ENCODE data around the gene NXPH1. TPM values are rescaled to one million over a fixed set of nuclear protein-coding genes. Genes with fewer than 3 reads are reported as not detected.

Gene NXPH1
- total RNA-seq (2.0 TPM), polyA plus RNA-seq (0.14 TPM)

DNA sequence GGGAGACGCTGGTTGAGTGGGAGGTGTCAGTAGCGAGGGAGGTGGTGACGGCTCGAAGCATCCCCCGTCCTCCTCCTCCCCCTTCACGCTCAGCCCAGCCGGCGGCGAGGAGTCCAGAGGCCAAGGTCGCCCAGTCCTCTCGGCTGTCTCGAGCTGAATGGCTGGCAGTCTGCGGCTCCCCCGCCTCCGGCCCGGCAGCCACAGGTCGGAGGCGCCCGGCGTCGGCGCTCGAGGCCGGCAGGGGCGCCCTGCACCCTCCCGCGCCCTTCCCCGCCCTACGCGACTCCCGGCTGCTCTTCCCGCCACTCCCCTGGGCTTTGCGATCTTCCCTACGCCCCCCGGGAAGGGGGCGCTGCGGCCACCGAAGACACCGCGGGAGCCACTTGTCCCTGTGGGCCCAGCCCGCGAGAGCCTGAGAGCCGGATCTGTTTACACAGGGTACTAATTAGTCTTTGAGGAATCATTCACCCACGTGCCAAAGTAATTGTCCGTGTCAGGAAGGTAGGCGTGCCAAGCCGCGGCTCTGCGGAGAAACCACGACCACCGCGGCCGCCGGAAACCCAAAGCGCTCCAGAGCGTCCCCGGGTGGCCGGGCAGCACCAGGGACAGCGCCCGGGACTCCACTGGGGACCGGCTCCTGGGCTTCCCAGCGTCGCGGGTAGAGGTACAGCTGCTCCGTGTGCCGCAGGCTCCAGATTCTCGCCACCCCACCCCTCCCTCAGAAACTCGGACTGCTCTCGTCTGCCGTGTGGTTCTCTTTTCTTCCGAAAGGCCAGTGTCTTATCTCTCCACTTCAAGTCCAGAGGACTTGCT is at the start of gene NXPH1:
TSS of gene NXPH1 (plus strand) at position 133 of the 813 bp plus-strand sequence.
- Histone ChIP-seq H3K36me3 (ENCODE audit: insufficient read depth) (no peaks in the 10 kb centered on the region), H3K4me1 (ENCODE audit: insufficient read depth) (peaks cover 4% of the 10 kb centered on the region), H3K4me3 (ENCODE audit: low read depth, low read length) (no peak within 1 kb of the TSS), H3K27ac (ENCODE audit: low read depth) (no peak within 1 kb of the TSS)
- DNase-seq (ENCODE audit: extremely low spot score): no peak
- whole genome bisulfite sequencing: 1% methylated on average over 71 of the region's 71 CpGs

DNA sequence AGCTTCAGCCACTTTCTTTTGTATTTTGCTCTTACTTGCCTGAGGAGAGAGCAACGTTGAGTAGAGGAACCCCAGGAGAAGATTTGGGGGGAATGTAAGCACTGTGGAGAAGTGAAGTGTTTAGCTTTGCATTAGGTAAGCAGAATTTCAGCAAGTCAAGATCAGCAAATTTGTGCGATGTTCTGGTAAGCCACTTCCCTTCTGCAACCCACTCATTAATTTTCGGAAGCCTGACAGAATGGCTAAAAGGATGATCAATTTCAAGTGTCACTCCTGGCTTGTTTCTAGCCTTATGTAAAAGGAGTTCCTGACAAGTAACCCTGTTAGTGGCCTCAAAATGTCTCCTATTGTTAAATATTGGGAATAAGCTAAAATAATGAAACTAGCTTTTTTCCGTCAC is 48.5 kb upstream of the NXPH1 start:
- H3K4me3 ChIP-seq (ENCODE audit: low read depth, low read length): no peak overlapping the region
- no peak overlapping the region for H3K27ac ChIP-seq (ENCODE audit: low read depth)
- 58% methylated on average over 4 of the region's 4 CpGs for WGBS
- no peak for DNase-seq (ENCODE audit: extremely low spot score)
- H3K36me3 ChIP-seq (ENCODE audit: insufficient read depth): no peaks in the 10 kb centered on the region
- H3K4me1 ChIP-seq (ENCODE audit: insufficient read depth): no peaks in the 10 kb centered on the region

DNA sequence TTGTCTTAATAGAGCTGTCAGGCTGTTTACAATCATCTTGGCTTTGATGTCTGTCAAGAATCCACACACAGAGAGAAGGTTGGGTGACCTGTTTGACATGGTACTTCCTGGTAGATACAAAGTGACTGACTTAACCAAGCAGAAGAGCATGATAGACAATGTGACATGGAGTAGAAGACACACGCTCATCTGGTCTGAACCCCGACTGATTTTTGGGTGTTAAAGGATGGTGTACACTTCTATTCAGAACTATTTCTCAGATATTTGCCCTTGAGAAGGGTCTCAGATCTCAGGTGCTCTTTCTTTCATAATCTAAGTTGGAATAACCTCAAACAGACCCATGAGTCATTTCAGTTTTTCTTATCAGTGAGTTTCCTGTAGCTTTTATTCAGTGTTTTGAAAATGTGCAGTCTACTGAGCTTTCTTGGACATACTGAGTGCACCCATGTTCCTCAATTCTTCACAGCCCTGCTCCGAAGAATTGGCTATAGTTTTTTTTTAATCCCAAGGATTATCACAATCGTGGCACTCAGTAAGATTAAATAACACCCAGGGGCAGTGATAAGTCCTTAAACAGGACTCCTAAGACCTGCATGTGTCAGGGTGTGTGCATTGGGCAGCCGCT is 46.4 kb upstream of the NXPH1 start:
- Histone ChIP-seq H3K4me3 (ENCODE audit: low read depth, low read length) (no peak overlapping the region), H3K4me1 (ENCODE audit: insufficient read depth) (no peaks in the 10 kb centered on the region), H3K27ac (ENCODE audit: low read depth) (no peak overlapping the region), H3K36me3 (ENCODE audit: insufficient read depth) (no peaks in the 10 kb centered on the region)
- DNase-seq (ENCODE audit: extremely low spot score): no peak
- 45% methylated on average over 5 of the region's 5 CpGs for WGBS

DNA sequence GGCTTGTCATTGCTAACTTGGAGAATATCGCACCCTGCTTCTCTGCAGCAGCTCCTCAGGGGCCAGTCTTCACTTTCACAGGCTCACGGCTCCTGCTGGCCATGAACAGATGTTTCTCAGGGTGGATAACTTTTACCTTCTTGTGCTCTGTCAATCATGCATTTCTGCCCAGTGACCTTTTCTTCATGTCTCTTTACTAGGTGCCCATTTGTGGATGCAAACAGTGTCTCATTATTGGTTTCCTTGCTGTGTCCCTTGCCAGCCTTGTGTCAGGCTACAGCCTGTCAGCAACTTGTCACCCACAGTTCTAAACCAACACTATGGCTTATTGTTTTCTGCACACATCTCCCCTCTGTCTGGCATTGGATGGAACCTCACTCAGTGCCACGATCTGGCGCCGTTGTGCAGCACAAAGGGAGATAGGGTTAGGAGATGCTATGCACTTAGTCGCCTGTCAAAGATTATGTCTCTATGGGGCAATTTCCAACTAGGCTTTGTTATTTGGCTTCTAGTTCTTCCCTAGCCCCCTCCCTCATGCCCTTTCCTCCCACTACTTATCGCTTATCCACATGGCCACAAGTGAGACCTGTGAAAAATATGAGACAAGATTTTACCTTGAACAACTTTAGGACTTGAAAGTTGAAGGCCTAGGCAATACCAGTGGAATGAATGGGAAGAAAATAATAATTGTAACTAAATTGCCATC is 45.7 kb upstream of the NXPH1 start:
- Histone ChIP-seq H3K36me3 (ENCODE audit: insufficient read depth) (no peaks in the 10 kb centered on the region), H3K4me1 (ENCODE audit: insufficient read depth) (no peaks in the 10 kb centered on the region), H3K4me3 (ENCODE audit: low read depth, low read length) (no peak overlapping the region), H3K27ac (ENCODE audit: low read depth) (no peak overlapping the region)
- no peak for DNase-seq (ENCODE audit: extremely low spot score)
- 73% methylated on average over 7 of the region's 7 CpGs for WGBS

DNA sequence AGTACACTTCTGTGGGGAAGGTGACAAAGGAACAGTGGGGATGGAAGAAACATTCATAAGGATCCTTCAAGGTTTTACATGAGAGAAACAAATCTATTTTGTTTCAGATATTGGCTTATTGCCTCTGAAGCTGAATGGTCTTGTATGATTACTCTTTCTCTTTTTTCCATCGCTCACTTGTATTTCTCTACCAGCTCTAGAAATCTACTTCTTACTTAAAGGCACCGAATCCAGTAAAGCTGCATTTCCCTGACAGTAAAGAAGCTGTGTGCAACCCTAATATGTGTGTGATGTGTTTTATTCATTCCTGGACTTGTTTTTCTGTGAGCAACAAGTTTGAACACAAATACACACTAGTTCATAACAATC is 45.2 kb upstream of the NXPH1 start:
- Histone ChIP-seq H3K27ac (ENCODE audit: low read depth) (no peak overlapping the region), H3K4me3 (ENCODE audit: low read depth, low read length) (no peak overlapping the region), H3K4me1 (ENCODE audit: insufficient read depth) (no peaks in the 10 kb centered on the region), H3K36me3 (ENCODE audit: insufficient read depth) (no peaks in the 10 kb centered on the region)
- 90% methylated on average over 2 of the region's 2 CpGs for WGBS
- no peak for DNase-seq (ENCODE audit: extremely low spot score)

DNA sequence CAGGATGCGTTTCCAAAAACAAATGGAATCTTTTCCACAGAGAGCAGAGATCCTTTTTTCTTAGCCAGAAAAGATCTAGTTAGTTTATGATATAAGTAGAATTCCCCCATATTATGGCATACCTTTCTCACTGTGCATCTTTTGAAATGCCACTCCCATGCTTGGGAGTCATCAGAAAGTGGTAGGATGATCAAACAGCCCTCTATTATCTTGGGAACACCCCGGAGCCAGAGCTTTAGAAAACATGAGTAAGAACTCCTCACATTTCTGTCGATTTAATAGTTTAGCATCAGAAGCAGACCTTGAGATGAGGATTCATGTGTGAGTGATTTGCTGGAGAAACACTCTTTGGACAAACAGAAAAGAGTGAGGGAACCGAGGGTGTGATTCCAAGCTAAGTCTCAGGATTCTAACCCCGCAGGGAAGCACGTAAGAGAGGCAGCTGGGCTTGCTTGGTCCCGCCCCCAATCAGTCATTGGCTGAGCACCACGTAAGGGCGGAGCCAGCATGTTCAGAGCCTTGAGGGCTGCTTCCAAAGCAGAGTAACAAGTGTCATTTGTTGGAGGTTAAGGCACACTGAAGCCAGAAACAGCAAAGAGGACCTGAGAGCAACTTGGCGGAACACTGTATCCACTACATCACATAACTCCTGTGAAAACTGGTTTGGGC is 43.7 kb upstream of the NXPH1 start:
- Histone ChIP-seq H3K4me1 (ENCODE audit: insufficient read depth) (no peaks in the 10 kb centered on the region), H3K27ac (ENCODE audit: low read depth) (no peak overlapping the region), H3K36me3 (ENCODE audit: insufficient read depth) (no peaks in the 10 kb centered on the region), H3K4me3 (ENCODE audit: low read depth, low read length) (no peak overlapping the region)
- DNase-seq (ENCODE audit: extremely low spot score): no peak
- 30% methylated on average over 10 of the region's 10 CpGs for WGBS

DNA sequence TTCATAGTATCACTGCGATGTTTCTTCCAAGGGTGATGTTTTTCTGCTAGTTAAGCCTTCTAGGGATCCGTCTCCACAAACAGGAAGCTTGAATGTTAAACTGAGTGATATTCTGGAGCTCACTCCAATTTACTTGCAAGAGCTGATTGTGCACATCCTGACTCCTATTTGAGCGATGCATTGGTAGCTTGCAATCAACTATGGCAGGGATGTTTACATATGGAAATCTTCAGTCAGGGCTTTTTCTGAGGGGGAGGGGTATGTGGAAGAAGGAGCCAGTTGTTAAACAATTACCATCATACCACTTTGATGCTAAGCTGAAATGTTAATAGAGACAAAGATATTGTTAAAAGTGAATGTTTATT is 43.2 kb upstream of the NXPH1 start:
- Histone ChIP-seq H3K4me3 (ENCODE audit: low read depth, low read length) (no peak overlapping the region), H3K4me1 (ENCODE audit: insufficient read depth) (no peaks in the 10 kb centered on the region), H3K27ac (ENCODE audit: low read depth) (no peak overlapping the region), H3K36me3 (ENCODE audit: insufficient read depth) (no peaks in the 10 kb centered on the region)
- no peak for DNase-seq (ENCODE audit: extremely low spot score)
- WGBS: 12% methylated on average over 3 of the region's 3 CpGs

DNA sequence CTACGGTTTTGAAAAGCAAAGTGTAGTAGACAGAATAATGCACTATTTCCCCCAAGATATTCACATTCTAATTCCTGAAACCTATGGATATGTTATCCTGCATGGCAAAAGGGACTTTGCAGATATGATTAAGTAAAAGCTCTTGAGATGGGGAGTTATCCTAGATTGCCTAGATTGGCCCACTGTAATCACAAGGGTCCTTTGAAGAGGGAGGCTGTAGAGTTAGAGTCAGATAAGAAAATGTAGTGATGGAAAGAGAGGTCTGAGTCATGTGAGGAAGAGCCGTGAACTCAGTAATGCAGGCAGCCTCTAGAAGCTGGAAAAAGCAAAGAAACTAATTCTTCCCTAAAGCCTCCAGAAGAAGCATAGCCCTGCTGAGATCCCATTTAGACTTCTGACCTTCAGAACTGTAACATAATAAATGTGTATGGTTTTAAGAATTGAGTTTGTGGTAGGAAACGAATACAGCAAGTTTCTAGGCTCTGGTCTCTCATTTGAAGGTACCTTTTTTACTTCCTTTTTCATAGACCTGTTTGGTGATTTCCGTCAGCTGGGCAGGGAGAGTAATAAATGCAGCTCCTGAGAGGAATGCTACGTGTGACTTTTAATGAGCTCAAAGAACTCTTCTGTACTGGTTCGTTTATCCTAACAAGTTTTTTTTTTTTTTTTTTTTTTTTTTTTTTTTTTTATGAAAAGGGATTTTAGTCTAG is 41.9 kb upstream of the NXPH1 start:
- 37% methylated on average over 6 of the region's 6 CpGs for WGBS
- Histone ChIP-seq H3K27ac (ENCODE audit: low read depth) (no peak overlapping the region), H3K4me1 (ENCODE audit: insufficient read depth) (no peaks in the 10 kb centered on the region), H3K4me3 (ENCODE audit: low read depth, low read length) (no peak overlapping the region), H3K36me3 (ENCODE audit: insufficient read depth) (no peaks in the 10 kb centered on the region)
- DNase-seq (ENCODE audit: extremely low spot score): no peak

DNA sequence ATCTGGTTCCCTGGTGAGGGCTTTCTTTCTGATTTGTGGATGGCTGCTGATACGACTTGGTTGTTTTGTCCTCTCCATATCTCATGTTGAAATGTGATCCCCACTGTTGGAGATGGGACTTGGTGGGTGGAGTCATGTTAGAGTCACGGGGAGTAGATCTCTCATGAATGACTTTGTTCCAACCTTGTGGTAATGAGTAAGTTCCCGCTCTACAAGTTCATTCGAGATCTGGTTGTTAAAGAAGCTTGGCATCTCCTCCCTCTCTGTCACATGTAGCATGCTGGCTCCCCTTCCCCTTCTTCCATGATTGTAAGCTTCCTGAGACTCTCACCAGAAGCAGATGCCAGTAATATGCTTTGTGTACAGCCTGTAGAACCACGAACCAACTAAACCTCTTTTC is 37.1 kb upstream of the NXPH1 start:
- Histone ChIP-seq H3K4me3 (ENCODE audit: low read depth, low read length) (no peak overlapping the region), H3K4me1 (ENCODE audit: insufficient read depth) (no peaks in the 10 kb centered on the region), H3K27ac (ENCODE audit: low read depth) (no peak overlapping the region), H3K36me3 (ENCODE audit: insufficient read depth) (no peaks in the 10 kb centered on the region)
- DNase-seq (ENCODE audit: extremely low spot score): no peak
- WGBS: 65% methylated on average over 5 of the region's 5 CpGs

DNA sequence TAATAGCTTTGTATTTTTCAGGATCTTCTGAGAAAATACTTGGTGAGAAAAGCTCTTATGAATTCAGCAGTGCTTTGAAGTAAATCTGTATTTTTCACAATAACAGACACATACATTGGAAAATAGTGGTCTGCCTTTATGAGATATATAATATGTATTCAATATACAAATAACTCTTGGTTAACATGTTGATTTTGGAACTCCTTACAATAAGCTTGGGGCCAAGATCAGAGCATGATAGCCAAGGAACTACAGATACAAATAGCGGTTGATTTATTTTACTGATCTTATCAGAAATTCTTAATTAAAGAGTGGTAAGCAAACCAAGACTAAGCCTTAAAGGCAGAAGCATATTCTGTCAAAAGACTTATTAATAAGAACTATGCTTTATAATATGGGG is 24.5 kb upstream of the NXPH1 start:
- 65% methylated on average over 1 of the region's 1 CpG for WGBS
- no peak for DNase-seq (ENCODE audit: extremely low spot score)
- Histone ChIP-seq H3K4me1 (ENCODE audit: insufficient read depth) (no peaks in the 10 kb centered on the region), H3K36me3 (ENCODE audit: insufficient read depth) (no peaks in the 10 kb centered on the region), H3K4me3 (ENCODE audit: low read depth, low read length) (no peak overlapping the region), H3K27ac (ENCODE audit: low read depth) (no peak overlapping the region)

DNA sequence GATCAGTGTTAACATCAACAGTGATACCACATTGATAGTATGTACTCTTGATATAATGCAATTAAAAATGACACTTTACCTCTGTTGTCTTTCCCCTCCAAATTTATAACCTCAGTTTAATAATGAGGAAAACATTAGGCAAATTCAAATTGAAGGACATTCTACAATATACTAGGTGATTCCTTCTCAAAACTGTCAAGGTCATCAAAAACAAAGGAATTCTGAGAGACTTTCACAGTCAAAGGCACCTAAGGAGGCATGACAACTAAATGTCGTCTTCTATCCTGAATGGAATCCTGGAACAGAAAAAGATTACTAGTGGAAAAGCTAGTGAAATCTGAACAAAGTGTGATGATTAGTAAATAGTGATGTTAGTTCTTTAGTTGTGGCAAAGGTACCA is 22.3 kb upstream of the NXPH1 start:
- Histone ChIP-seq H3K36me3 (ENCODE audit: insufficient read depth) (no peaks in the 10 kb centered on the region), H3K4me1 (ENCODE audit: insufficient read depth) (no peaks in the 10 kb centered on the region), H3K27ac (ENCODE audit: low read depth) (no peak overlapping the region), H3K4me3 (ENCODE audit: low read depth, low read length) (no peak overlapping the region)
- DNase-seq (ENCODE audit: extremely low spot score): no peak
- 78% methylated on average over 1 of the region's 1 CpG for WGBS

DNA sequence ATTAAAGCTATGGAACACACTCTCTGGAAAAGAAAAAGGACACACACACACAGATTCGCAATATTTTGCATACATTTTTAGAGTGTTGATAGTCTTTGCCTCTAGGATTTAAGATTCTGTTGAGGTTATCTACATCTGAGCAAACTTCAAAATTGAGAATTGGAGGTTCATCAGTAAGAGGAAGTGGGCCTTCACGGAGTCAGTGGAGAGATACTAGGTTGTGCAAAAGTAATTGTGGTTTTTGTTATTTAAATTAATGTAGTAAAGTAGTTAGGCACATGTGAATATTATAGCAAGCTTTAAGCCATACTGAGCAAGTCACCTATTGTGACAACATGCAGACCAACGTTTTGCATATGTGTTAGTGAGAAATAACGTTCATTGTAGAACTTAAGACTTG is 19.8 kb upstream of the NXPH1 start:
- Histone ChIP-seq H3K4me1 (ENCODE audit: insufficient read depth) (no peaks in the 10 kb centered on the region), H3K4me3 (ENCODE audit: low read depth, low read length) (no peak overlapping the region), H3K36me3 (ENCODE audit: insufficient read depth) (no peaks in the 10 kb centered on the region), H3K27ac (ENCODE audit: low read depth) (no peak overlapping the region)
- 76% methylated on average over 4 of the region's 4 CpGs for WGBS
- DNase-seq (ENCODE audit: extremely low spot score): no peak

DNA sequence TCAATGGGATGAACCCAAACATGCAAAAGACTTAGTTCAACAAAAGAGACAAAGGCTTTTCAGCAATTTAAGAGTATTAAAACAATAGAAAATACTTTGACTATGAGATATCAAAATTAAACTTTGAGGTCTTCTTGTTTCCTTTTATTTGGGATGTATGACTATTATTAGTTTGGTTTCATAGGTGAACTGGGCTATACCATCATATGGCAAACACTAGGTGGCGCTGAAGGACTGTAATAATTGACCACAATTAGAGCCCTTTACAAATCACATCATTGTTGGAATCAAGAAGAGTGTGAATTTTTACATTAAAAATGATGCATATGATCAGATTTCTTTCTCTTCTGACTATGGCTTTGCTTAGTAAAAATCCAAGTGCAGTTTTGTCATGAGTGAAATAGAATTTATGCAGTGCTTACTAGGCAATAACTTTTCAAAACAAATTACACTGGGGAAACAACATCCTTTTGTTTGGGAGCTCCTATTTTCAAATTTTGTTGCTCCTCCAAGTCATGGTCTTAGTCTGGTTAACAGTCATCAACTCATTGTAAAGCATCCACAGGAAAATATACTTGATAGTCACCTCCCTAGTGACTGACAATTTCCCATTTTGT is 14.7 kb upstream of the NXPH1 start:
- Histone ChIP-seq H3K36me3 (ENCODE audit: insufficient read depth) (no peaks in the 10 kb centered on the region), H3K27ac (ENCODE audit: low read depth) (no peak overlapping the region), H3K4me3 (ENCODE audit: low read depth, low read length) (no peak overlapping the region), H3K4me1 (ENCODE audit: insufficient read depth) (no peaks in the 10 kb centered on the region)
- DNase-seq (ENCODE audit: extremely low spot score): no peak
- 1% methylated on average over 1 of the region's 1 CpG for WGBS
